Stimulated activated CD4-positive, alpha-beta T cell treated with anti-CD3 and anti-CD28 coated beads, Interleukin-15, amount 100 ng/mL, for 24 hours (primary cell): ENCODE data around the gene CES2.
"Not testable (repeated sequence)": the region's sequence is repeated elsewhere in the genome, so short reads cannot be mapped to it uniquely, and the experiment has no call there.

Experiments
- DNase-seq: peaks from one replicate; pipeline ENCODE4 v3.0.0-alpha.2; 2020

The CES2 gene

GRCh38 chr16:66935314-66936011 is at the start of gene CES2:
TSS of gene CES2 (plus strand) at chr16:66935516. CDS start at chr16:66935636, 120 bp downstream.
- no peak for DNase-seq

- no peak for DNase-seq
Observed at GRCh38 chr16:66886321-66886720, 49.0 kb upstream of the CES2 start.

GRCh38 chr16:66886914-66887313 is 48.4 kb upstream of the CES2 start:
- DNase-seq = no peak

- DNase-seq = no peak
Observed at GRCh38 chr16:66888647-66889615, 46.4 kb upstream of the CES2 start.

GRCh38 chr16:66889622-66890021 is 45.7 kb upstream of the CES2 start:
- no peak for DNase-seq

GRCh38 chr16:66890799-66891198 is 44.5 kb upstream of the CES2 start:
- no peak for DNase-seq

- DNase-seq = no peak
Observed at GRCh38 chr16:66891360-66891759, 44.0 kb upstream of the CES2 start.

- no peak for DNase-seq
Observed at GRCh38 chr16:66891797-66892196, 43.5 kb upstream of the CES2 start.

- no peak for DNase-seq
Observed at GRCh38 chr16:66894055-66894454, 41.3 kb upstream of the CES2 start.

GRCh38 chr16:66894948-66895688 is 40.2 kb upstream of the CES2 start:
- peak; percentile 64 for DNase-seq

- no peak for DNase-seq
Observed at GRCh38 chr16:66895689-66895979, 39.7 kb upstream of the CES2 start.

GRCh38 chr16:66895999-66896398 is 39.3 kb upstream of the CES2 start:
- DNase-seq = no peak

- not testable (repeated sequence) for DNase-seq
Observed at GRCh38 chr16:66896682-66897081, 38.6 kb upstream of the CES2 start.

GRCh38 chr16:66898207-66898606 is 37.1 kb upstream of the CES2 start:
- no peak for DNase-seq

- DNase-seq = no peak
Observed at GRCh38 chr16:66898933-66899309, 36.4 kb upstream of the CES2 start.

GRCh38 chr16:66899310-66899944 is 35.9 kb upstream of the CES2 start:
- no peak for DNase-seq

GRCh38 chr16:66899945-66900710 is 35.2 kb upstream of the CES2 start:
- no peak for DNase-seq

- DNase-seq = no peak
Observed at GRCh38 chr16:66900721-66901441, 34.4 kb upstream of the CES2 start.

- no peak for DNase-seq
Observed at GRCh38 chr16:66901626-66902025, 33.7 kb upstream of the CES2 start.

GRCh38 chr16:66902648-66903543 is 32.4 kb upstream of the CES2 start:
- DNase-seq = no peak
